Measurements from ENCODE around the gene TMEM178A.
"Not testable (repeated sequence)": the region's sequence is repeated elsewhere in the genome, so short reads cannot be mapped to it uniquely, and the experiment has no call there.

TMEM178A gene

DNA sequence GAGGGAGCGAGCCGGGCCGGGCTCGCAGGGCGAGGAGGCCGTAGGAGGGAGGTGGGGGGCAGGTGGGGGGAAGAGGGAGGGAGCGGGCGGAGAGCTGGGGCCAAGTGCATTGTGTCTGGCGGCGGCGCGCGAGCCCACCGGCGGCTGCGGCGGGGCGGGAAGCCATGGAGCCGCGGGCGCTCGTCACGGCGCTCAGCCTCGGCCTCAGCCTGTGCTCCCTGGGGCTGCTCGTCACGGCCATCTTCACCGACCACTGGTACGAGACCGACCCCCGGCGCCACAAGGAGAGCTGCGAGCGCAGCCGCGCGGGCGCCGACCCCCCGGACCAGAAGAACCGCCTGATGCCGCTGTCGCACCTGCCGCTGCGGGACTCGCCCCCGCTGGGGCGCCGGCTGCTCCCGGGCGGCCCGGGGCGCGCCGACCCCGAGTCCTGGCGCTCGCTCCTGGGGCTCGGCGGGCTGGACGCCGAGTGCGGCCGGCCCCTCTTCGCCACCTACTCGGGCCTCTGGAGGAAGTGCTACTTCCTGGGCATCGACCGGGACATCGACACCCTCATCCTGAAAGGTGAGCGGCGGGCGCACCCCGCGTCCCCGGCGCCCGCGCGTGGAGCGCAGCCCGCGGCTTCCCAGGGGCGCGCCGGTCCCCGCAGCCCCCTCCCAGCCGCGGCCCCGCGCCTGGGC, at the start of gene TMEM178A:
Gene TMEM178A (plus strand): TSS at position 107 of the 680 bp plus-strand sequence. CDS start 58 bp downstream, at position 165.
- DNase-seq, result peak in 2 of 3 experiments; percentile 64 to 71

DNA sequence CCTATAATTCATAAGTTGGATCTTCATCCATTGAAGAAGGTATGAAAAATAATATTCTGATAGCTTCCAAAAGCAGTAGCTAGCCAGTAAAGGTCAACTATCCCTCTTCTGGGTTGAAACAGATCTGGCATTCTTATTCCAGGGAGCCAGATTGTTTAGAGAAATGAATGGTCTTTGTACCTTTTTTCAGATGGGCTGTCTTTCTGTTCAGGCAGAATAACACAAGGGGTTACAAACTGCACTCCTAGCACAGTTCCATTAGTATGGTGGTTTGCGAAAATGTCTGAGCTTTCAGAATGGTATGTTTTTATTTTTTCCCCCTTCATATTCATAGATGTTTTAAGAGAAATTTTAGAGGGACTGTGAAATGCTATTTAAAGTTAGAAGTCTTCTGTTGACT, 47.5 kb upstream of the TMEM178A start:
- DNase-seq, result no peak

DNA sequence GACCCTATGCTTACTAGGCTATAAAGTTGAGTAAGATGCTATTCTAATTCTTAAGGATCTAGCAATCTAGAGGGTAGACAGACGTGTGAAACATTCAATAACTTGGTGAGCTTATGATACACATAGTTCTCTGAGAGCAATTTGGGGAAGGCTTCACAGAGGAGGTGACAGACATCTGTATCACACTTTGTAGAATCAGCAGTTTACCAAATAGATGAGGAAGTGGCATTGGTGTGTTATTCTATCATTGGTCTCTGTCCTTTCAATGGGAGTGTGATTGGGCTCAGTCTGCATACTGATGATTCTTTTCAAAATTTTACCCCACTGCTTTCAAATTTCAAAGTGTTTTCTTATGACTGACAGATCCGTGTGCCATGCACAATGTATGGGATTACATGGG, 47.0 kb upstream of the TMEM178A start:
- no peak for DNase-seq

DNA sequence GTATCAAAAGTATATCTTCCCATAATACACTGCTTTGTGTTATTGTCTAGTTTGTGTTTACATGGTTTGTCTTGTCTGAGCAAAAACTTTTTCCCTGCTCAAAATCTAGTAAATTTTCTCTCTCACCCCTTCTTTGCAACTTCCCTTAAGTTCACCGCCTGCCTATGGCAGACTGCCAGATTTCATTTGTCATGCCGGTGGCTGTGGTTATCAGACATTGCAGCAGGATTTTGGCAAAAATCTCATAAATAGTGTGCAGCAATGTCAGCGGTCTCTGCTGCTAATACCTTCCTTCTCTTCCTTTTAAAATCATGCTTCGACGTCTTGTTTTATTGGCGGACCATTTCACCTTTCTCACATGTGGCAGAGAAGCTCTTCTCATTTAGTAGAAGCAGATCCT, 45.6 kb upstream of the TMEM178A start:
- DNase-seq, result no peak

DNA sequence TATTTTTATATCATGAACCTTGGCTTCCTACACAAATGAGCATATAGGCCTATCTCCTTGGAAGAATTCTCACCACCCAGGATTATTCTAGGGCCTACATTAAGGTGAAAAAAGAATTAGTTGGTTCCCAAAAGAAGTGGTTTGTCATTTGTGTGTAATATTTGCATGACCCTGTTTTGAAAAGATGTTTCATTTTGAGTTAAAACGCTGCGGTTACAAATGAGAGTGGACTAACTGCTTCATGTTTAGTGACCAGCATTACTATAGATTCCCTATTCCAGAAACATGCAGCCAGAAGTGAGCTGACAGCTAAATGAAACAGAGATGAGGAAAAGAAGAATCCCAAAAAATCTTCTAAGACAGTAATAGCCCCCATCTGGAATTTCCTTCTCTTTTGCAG, 44.1 kb upstream of the TMEM178A start:
- no peak for DNase-seq

DNA sequence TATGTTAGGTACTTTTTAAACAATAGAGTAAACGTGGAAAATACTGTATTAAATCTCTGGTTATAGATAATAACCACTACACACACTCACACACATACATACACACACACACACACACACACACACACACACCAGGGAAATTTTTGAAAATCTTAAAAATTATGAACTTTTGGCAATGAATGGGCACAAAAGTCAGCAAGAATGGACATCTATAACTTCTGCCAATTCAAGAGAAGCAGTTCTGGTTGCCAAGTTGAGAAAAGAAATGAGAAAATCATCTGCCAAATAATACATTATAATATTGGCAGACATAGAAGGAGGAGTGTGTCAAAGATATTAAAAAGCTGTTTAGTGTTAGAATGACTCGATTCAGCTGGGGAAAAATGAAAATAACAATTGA, 42.9 kb upstream of the TMEM178A start:
- no peak for DNase-seq

DNA sequence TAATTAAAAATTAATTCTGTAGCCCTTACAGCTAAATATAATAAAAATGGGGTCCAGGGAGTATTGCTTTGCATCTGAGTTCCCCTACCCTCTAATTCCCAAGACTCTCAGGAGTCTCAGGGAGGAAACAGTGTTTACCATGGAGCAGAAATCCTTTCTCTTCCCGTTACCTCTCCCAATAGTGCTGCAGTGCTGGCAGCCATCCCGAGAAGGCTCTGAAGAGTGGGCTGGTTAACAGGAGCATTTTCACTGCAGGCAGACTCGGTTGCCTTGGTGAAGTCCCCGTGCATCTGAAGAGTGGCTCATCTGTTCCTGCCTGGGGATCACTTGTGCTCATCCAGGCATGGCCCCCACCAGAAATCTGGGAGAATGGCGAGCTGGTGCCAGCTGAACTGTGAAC, 41.8 kb upstream of the TMEM178A start:
- DNase-seq, result peak; percentile 12 to 50 (median 27)

DNA sequence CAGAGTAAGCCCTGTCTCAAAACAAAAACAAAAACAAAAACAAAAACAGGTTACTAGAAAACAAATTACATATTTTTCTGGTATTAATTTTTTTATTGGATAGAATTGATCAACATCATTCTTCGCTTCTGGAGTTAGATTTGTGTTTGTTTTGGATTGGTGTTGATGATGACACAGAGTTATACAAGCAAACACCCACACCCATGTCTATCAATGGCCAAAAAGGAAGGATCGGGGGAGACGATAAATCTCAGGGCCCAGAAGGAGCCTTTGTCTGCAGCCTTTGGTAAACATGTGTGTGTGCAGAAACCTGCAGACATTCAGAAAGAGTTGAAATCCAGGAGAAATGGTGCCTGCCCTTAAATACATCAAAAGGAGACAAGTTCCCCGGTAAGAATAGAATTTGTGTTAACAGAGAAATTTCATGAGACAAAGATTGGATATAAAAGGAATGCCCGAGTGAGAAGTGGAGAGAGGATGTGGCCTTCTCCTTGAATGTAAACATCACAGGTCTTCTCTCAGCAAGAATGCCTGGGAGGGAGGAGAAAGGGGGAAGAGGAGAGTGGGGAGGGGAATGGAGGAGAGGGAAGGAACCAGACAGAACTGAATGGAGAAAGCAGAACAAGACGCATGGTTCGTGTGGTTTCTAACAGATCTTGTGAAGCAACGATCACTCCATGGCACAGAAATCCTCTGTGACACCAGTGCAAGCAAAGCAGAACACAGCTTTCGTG, 40.4 kb upstream of the TMEM178A start:
- DNase-seq, result no peak

DNA sequence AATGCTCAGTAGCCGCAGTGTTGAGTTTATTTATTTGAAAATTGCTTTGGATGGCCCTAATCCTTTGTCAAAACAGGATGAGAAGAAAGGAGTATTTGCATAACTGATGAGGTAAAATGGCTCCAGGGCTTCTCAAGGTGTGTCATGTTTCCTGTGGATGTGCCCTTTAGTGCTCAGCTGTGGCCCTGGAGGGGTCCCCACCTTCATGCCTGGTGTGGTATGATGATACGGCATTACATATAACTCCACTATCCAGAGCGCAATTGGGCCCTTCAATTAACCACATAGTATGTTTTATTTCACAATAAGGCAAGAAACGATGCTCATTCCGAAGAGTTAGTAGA, 39.8 kb upstream of the TMEM178A start:
- DNase-seq, result peak in 1 of 3 experiments; percentile 13

DNA sequence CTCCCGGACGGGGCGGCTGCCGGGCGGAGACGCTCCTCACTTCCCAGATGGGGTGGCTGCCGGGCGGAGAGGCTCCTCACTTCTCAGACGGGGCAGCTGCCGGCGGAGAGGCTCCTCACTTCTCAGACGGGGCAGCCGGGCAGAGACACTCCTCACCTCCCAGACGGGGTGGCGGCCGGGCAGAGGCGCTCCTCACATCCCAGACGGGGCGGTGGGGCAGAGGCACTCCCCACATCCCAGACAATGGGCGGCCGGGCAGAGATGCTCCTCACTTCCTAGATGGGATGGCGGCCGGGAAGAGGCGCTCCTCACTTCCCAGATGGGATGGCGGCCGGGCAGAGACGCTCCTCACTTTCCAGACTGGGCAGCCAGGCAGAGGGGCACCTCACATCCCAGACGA, 37.4 kb upstream of the TMEM178A start:
- not testable (repeated sequence) for DNase-seq

DNA sequence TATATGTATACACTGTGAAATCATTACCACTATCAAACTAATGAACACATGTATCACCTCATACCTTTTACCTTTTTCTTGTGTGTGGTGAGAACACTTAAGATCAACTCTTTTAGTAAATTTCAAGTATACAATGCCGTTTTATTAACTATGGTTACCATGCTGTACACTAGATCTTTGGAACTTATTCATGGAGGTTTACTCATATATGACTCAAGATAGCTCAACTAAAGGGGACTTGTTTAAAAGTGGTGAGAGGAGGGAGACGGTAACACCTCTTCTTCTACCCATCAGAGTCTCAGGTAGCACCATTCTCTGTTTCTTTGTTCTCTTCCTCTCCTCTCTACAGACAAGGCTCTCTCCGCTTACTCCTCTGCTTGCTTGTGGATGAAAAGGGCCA, 36.1 kb upstream of the TMEM178A start:
- DNase-seq, result no peak

DNA sequence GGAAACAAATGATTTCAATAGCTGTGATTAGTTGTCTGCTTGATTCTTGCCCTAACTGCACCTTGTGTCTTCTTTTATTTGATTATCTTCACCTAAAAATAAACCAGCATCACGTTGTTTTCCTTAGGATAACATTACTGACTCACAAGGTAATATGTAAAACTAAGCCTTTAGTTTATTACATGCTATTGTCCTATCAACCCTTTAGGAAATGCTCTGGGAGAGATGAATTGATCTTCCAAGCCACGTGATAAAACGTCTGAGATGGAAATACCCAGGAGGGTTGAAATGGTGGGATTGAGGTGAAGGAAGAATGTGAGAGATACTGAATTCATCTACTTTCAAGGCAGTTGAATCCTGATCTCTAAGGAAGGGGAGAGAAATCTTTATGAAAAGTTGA, 34.5 kb upstream of the TMEM178A start:
- DNase-seq, result no peak

DNA sequence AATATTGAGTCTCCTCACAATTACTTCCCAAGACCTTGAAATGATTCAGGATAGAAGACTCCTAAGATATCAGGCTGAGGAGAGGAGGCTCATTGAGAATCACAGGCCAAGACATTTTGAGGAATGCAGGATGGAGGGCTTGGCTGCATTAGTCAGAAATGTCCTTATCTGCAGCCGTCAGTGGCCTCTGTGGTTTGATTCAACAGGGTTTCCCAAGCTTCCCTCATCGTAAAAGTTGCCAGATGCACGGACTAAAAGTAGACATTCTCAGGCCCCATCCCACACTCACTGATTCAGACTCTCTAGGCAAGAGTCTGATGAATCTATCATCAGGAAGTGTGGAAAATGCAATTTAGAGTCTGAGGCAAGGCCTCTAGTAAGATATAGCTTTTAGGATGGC, 34.0 kb upstream of the TMEM178A start:
- DNase-seq, result no peak

DNA sequence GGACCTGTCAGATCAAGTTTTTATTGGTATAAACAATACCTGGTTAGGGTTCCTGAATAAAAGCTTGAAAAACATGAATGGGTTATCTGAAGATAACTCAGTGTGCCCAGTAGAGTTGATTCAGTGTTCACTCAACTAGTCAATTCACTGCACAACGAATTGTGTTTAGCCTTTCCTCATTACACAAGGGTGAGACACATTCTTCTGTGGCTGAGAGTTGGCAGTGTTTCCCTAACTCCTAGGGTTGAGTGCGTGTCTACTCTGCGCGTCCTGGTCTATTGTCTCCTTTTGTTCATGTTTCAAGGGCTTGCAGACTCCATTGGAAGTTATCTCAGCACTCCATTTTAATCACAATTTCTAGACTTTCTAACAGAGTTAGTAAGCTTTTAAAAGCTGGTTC, 32.8 kb upstream of the TMEM178A start:
- DNase-seq, result no peak

DNA sequence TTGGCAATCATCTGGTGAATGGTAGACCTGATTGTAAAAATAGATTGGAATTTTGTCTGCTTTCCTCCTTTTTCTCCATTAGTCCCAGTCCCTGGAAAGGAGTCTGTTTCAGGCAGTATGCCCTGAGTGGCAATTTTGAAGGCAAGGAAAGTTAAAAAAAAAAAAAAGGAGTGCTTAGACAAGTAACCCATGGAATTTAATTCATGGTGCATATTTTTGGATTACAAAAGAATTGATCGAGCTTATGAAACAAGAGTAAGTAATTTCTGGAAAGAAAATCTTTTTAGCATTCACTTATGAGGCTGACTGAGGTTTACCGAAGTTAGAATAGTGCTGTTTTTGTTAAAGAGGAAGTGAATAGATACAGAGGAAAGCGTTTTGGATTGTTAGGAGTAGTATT, 29.4 kb upstream of the TMEM178A start:
- DNase-seq, result no peak

DNA sequence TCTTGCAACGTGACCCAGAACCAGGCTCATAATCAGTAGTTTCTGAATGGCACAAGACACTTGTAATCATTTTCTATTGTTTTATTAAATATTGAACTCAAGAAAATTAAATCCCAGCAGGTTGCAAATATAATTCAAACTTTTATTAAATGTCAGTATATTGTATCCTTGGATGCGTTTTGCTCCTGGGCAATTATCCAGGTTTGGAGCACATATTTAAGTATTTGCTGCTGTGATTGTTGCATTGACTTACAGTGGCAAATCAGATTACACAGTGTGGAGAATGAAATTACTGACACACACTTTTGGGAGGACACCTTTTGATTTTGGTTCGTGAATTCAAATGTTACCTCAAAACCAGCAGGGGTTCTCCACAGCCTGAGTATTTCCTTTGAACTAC, 27.1 kb upstream of the TMEM178A start:
- no peak for DNase-seq

DNA sequence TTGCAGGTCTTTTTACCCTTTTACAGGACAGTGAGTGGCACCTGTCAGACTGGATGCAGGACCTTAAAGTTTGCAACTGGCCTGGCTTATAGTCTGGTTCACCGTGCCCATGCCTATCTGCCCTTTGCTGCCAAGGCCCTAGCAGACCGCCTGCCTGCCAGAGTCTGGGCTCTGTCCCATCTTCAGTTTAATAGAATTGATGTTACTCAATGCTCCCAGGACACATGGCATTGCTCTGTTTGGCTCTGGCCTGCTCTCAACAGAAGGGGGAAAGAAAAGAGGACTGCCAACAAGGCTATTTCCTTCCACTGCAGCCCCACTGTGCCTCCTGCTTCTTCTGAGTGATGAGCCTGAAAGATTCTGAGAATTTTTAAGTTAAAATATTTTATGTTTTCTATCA, 25.6 kb upstream of the TMEM178A start:
- no peak for DNase-seq

DNA sequence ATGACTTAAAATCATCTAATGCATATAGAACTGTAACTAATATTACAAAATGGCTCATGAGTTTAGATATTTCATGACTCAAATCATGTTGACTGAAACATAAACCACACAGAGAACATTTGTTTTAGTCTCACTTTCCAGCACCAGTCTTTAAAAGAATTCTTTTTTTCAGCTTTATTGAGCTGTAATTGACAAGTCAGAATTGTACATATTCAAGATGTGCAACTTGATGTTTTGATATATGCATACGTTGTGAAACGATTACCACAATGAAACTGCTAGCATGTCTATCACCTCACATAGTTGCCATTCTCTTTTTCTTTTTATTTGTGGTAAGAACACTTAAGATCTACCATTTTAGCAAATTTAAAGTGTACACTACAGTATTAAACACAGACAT, 25.0 kb upstream of the TMEM178A start:
- no peak for DNase-seq

DNA sequence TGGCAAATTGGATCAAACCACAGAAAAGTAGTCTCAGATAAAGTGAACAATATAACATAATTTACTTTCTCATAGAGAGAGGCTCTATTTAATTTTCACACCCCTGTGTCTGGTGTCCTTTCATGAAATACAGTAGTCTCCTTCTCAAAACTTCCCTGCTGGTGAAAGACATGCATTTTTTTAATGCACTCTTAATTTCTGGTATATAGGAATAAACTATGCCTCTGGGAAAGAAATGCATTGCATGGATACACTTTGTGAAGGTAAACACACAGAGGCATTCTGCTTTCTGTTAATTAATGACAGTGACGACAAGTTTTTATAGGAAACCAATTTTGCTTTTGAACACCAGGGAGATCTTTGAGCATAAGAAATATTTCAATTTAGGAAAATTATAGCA, 24.1 kb upstream of the TMEM178A start:
- no peak for DNase-seq

DNA sequence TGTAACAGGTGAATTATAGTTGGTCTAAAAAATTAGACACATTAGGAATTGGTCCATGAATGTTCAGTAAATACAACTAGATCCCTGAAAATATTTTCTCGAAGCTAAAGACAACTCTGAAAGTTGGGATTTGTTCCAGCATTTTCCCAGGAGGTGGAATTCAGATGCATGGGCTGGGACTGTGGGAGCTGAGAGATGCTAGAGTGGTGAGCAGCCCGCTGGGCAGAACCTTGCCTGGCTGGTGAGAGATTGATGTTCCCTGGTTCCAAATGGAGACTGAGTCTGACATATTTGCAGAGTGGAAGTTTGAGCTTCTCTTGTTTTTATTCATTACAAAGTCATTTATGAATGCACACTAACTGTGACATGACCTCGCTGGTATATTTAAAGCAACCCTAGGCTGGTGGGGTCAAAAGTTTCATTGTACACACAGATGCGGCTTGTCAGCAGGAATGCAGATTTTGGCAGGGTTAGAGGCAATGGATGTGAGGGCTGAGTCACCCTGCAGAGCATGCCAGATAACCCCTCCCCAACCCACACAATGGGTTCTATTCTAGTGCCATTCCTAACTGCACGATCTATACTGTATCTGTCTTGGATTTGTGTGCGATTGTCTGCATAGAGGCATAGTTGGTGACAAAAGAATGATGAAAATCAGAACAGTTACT, 23.5 kb upstream of the TMEM178A start:
- DNase-seq, result no peak

DNA sequence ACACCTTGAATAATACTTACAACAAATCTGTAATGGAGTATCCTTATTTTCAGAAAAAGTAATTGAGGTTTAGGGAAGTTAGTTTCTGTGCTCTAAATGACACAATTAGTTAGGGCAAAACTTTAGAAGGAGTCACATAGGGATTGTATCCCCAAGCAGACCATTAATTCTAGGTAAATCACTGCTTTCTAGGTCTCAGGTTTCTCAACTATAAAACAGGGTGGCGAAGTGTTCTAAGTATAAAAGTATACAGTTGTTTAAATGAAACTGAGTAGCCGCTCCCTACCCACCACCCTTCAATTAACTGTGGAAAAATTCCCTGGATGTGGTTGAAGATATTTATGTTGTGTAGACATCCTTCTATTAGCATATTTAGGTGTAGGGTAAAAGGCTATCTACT, 19.9 kb upstream of the TMEM178A start:
- no peak for DNase-seq

DNA sequence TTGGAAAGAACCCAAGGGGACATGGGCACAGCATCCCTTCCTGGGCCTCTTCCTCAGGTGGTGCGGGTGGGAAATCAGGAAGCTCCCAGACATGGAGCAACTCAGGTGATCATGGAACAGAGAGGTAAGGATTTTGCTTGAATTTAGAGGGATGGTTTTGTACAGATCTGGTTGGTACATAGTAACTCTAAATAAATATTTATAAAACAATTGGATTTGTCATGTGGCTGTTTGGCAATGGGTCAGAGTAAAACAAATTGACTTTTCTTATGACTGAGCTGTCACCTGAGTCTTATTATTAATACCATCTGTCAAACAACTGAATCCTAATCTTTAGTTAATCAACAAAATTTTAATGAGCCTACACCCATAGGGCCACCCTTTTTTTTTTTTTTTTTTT, 19.4 kb upstream of the TMEM178A start:
- no peak for DNase-seq

DNA sequence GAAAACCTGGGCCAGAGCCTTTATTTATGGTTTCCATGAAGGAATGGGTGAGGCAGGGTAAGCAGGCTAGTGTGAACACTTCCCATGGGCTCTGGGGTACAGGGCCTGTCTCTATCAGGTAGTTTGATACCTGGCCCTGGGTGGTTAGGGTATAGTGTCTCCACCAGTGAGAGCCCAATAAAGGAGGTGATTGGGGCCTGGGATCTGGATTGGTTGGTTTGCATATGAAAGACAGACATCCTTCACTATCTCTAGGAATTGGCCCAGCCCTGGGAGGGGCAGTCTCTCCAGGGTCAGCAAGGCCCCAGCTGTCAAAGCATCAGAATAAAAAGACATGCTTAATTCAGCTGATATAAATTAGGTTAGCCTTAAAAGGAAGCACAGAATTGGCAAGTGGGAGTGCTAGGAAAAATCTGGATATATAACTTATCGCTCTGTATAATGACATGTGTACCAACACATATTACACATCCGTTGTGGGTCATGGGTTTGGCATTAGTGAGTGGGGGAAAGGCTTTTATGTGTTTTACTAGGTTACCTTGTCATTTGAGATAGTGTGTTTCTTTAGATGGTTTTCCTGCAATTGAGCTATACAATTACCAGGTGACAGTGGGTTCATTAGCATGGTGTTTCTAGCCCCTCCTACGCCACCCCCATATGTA, 18.5 kb upstream of the TMEM178A start:
- DNase-seq, result no peak

DNA sequence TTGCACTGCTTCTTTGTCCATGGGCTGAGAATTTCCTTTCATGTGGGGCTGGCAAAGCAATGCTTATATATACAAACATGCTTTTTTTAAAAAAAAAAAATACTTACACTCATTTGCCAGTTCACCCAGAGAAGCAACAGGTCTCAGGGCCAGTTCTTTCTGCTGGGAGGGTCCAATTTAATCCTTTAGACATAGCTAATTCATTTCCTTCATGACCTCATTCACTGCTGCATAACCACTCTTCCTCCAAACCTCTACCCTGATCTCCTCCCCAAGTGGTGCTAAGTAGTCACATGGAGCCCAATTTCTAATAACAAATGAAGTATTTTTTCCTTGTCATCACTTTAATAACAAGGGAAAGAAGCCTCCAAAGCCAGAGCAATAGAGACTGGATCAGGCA, 17.1 kb upstream of the TMEM178A start:
- no peak for DNase-seq

Data from NCI-H1417 (cell line).